ENCODE results near the gene DRC7.

GRCh38 chr16:57771141-57771785 lies 76.7 kb downstream of the DRC7 start:
- TF ChIP-seq EZH2 (IDR thresholded peaks at IDR 0.05; ENCODE audit: low read depth): no peak
- TF ChIP-seq CTCF (conservative IDR thresholded peaks at IDR 0.05): no peak
